IPS-15b (cell line): Measurements from ENCODE around the gene CDH23.

ENCODE experiments used
- H3K27me3 ChIP-seq: one replicate; pipeline ENCODE4 v1.6.1; 2013; ENCODE audit warnings: low read length; ENCODE audit not compliant: control insufficient read depth, insufficient read depth
- H3K36me3 ChIP-seq: one replicate; pipeline ENCODE4 v1.6.1; 2013; ENCODE audit warnings: low read length; ENCODE audit not compliant: control insufficient read depth, insufficient read depth
- H3K4me1 ChIP-seq: one replicate; pipeline ENCODE4 v1.6.1; 2013; ENCODE audit warnings: mild to moderate bottlenecking, low read length; ENCODE audit not compliant: control insufficient read depth, insufficient read depth
- H3K4me3 ChIP-seq: one replicate; pipeline ENCODE4 v1.5.1; 2013; ENCODE audit warnings: low read depth, low read length
- H3K9ac ChIP-seq: one replicate; pipeline ENCODE4 v1.6.1; 2013; ENCODE audit warnings: low read depth, mild to moderate bottlenecking, low read length
- H3K9me3 ChIP-seq: one replicate; pipeline ENCODE4 v1.6.1; 2013; ENCODE audit warnings: mild to moderate bottlenecking, low read length; ENCODE audit not compliant: control insufficient read depth, insufficient read depth

CDH23 gene

DNA sequence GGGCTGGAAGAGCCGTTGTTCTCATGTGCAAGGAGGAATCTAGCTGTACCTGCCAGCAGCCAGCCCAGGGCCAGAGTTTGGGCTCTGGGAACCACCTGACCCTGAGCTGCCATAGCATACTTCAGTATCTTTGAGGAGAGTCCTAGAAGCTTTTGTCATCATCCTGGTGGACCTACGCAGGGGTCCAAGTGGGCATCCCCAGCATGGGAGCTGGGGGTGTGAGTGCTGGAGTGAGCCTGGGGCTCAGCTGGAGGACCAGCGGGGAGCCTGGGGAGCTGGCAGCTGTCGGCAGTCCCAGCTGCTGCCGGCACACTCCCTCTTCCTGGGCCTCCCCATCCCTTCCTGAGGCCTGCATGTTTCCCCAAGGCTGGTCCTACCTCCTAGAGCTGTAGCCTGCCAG lies 290.4 kb downstream of the CDH23 start:
- Histone ChIP-seq H3K4me3 (no peak overlapping the region), H3K36me3 (no peaks in the 10 kb centered on the region), H3K4me1 (peaks cover 3% of the 10 kb centered on the region), H3K9me3 (no peaks in the 10 kb centered on the region), H3K27me3 (no peaks in the 10 kb centered on the region), H3K9ac (no peak overlapping the region)

DNA sequence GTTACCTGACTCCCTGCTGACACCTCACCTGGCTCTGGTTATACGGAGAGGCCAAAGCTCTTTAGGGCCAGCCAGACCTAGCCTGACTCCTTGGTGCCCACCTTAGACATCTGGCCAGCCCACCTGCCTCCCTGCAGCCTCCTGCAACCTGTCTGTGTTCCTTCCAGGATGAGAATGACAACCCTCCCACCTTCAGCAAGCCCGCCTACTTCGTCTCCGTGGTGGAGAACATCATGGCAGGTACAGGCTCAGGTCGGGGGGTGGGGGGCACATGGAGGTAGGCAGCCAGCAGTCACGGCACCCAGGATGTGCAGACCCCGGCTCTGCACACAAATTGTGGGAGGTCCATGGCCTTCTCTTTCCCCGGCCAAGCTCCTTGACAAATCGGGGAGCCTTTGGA lies 290.8 kb downstream of the CDH23 start:
- Histone ChIP-seq H3K9me3 (no peaks in the 10 kb centered on the region), H3K27me3 (no peaks in the 10 kb centered on the region), H3K4me3 (no peak overlapping the region), H3K36me3 (no peaks in the 10 kb centered on the region), H3K4me1 (peaks cover 3% of the 10 kb centered on the region), H3K9ac (no peak overlapping the region)

DNA sequence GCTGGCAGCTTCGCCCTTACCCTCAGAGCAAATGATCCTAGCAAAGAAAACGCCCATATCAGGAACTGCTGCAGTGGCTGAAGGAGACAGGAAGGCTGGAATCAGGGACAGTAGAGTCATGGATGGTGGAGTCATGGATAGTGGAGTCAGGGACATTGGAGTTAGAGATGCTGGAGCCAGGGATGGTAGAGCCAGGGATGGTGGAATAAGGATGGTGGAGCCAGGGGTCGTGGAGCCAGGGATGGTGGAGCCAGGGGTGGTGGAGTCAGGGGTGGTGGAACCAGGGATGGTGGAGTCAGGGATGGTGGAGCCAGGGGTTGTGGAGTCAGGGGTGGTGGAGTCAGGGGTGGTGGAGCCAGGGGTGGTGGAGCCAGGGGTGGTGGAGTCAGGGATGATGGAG lies 291.5 kb downstream of the CDH23 start:
- Histone ChIP-seq H3K4me1 (peaks cover 3% of the 10 kb centered on the region), H3K36me3 (no peaks in the 10 kb centered on the region), H3K9ac (no peak overlapping the region), H3K9me3 (no peaks in the 10 kb centered on the region), H3K27me3 (no peaks in the 10 kb centered on the region), H3K4me3 (no peak overlapping the region)

DNA sequence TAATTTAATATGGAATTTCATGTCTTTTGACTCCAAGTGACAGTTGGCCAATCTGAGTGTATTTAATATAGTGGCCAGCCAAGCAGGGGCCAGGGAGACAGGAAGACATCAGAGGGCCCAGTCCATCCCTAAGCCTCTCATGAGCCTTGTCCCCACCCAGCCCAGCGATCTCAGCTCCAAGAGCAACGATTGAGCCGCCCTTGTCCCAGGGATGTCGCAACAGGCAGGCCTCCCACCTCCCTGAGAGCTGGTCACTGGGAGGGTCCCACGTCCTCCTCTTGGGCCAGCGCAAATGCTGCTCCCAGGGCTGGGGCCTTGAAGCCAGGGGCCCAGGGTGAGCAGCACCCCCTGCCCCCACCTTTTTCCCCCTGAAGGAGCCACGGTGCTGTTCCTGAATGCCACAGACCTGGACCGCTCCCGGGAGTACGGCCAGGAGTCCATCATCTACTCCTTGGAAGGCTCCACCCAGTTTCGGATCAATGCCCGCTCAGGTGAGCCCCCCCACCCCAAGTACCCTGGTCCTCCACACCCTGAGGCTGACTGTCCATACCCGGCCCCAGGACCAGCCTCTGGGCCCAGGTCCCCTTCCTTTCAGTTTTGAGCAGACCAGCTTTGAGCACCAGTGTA lies 293.5 kb downstream of the CDH23 start:
- Histone ChIP-seq H3K27me3 (no peaks in the 10 kb centered on the region), H3K4me3 (no peak overlapping the region), H3K36me3 (no peaks in the 10 kb centered on the region), H3K9me3 (no peaks in the 10 kb centered on the region), H3K4me1 (peaks cover 3% of the 10 kb centered on the region), H3K9ac (no peak overlapping the region)

DNA sequence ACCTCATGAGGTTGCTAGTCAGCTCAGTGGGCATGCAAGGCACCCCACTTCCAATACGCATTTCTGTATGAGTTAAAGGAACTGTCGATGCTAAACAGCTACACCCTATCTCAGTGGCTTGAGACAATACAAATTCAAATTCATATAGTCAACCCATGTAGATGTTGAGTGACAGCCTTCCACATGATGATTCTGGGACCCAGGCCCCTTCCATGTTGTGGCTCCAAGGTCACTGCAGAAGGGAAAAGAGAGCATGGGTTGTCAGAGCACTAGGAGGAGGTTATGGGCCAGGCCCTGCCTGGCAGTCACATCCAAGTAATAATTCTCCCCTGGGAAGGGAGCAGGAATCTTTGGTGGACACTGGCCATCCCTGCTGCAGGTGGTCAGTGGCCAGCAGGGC lies 294.7 kb downstream of the CDH23 start:
- H3K27me3 ChIP-seq: no peaks in the 10 kb centered on the region
- no peaks in the 10 kb centered on the region for H3K9me3 ChIP-seq
- no peak overlapping the region for H3K4me3 ChIP-seq
- no peaks in the 10 kb centered on the region for H3K4me1 ChIP-seq
- no peak overlapping the region for H3K9ac ChIP-seq
- no peaks in the 10 kb centered on the region for H3K36me3 ChIP-seq

DNA sequence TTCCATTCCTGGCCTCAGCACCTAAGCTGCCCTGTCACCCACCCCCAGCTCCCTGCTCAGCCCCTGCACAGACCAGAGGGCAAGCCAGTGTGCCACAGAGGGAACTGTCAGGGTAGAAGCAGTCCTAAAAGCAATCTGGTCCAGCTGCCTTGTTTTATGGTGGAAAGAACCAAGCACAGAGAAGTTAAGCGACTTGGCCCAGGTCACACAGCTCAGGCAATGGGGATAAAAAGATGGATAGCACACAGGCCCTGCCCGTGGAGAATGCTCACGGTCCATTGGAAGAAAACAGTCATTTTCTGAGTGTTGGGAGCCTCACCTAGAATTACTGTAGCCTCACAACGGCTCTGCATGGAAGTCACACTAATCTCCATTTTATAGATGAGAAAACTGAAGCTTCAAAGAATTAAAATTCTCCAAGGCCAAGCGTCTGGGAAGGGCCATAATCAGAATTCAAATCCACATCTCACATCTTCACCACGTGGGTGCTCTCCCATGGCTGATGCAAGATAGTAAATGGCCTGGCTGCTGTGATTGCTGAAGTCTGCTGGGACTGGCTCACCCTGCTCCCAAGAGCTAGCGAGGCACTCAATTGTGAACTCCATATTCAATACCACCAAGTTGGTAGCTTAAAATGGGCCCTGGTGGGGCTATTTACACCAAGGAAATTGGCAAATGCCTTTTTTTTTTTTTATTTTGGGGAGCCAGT lies 296.0 kb downstream of the CDH23 start:
- H3K4me1 ChIP-seq: no peaks in the 10 kb centered on the region

DNA sequence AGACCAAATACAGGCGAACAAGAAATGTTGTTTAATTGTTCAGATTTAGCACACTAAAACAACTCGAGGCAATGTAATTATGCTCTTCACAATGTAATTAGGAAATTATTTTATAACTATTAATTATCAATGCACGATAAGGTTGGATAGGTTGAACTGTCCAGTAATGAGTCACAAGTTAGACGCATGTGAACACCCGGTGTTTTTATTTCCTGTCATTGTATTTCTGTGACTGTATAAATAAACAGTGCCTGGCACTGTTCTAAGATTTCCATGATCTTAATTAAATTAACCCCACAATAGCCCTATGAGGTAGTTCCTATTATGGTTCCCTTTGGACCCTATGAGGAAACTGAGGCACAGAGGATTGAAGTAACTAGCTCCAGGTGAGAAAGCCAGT lies 296.7 kb downstream of the CDH23 start:
- Histone ChIP-seq H3K36me3 (no peaks in the 10 kb centered on the region), H3K4me1 (no peaks in the 10 kb centered on the region), H3K9me3 (no peaks in the 10 kb centered on the region), H3K9ac (no peak overlapping the region), H3K4me3 (no peak overlapping the region), H3K27me3 (no peaks in the 10 kb centered on the region)

More for the DNA sequence above, 296.0 kb downstream of the CDH23 start:
- Histone ChIP-seq H3K27me3 (no peaks in the 10 kb centered on the region), H3K9me3 (no peaks in the 10 kb centered on the region), H3K4me3 (no peak overlapping the region), H3K36me3 (no peaks in the 10 kb centered on the region), H3K9ac (no peak overlapping the region)

DNA sequence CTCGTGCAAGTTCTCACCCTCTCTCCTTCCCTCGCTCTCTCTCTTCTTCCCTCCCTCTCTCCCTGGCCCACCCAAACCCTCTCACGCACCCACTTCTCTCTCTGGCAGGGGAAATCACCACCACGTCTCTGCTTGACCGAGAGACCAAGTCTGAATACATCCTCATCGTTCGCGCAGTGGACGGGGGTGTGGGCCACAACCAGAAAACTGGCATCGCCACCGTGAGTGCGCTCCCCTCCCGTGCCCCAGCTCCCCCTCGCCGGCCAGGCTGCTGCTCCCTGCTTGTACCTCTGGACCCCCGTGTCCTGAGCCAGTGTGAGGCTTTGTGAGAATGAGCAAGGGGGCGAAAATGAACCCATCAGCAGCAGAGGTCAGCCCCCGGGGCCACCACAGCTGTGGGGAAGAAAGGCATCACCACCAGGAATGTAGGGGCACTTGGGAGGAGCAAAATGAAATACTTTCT lies 297.4 kb downstream of the CDH23 start:
- Histone ChIP-seq H3K27me3 (no peaks in the 10 kb centered on the region), H3K4me1 (no peaks in the 10 kb centered on the region), H3K4me3 (no peak overlapping the region), H3K9ac (no peak overlapping the region), H3K9me3 (no peaks in the 10 kb centered on the region), H3K36me3 (no peaks in the 10 kb centered on the region)

DNA sequence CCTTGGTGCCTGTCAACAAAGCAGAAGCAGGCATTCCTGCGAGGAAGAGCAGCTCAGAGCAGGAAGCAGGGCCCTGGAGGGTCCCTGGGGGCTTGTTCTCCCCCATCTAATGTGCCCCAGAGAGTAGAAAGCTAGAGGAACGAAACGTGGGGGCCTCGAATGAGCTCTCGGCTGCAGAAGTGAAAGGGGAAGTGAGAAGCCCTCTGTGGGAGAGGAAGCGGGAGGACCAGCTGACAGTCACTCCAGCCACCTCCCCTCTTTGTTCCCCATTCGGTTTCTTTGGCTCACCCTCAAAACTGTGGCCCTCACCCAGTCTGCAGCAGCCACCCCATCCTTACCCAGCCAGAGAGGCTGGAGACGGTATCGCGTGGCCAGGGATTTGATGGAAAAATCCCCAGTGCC lies 297.8 kb downstream of the CDH23 start:
- Histone ChIP-seq H3K36me3 (no peaks in the 10 kb centered on the region), H3K27me3 (no peaks in the 10 kb centered on the region), H3K4me3 (no peak overlapping the region), H3K9me3 (no peaks in the 10 kb centered on the region), H3K4me1 (no peaks in the 10 kb centered on the region), H3K9ac (no peak overlapping the region)

DNA sequence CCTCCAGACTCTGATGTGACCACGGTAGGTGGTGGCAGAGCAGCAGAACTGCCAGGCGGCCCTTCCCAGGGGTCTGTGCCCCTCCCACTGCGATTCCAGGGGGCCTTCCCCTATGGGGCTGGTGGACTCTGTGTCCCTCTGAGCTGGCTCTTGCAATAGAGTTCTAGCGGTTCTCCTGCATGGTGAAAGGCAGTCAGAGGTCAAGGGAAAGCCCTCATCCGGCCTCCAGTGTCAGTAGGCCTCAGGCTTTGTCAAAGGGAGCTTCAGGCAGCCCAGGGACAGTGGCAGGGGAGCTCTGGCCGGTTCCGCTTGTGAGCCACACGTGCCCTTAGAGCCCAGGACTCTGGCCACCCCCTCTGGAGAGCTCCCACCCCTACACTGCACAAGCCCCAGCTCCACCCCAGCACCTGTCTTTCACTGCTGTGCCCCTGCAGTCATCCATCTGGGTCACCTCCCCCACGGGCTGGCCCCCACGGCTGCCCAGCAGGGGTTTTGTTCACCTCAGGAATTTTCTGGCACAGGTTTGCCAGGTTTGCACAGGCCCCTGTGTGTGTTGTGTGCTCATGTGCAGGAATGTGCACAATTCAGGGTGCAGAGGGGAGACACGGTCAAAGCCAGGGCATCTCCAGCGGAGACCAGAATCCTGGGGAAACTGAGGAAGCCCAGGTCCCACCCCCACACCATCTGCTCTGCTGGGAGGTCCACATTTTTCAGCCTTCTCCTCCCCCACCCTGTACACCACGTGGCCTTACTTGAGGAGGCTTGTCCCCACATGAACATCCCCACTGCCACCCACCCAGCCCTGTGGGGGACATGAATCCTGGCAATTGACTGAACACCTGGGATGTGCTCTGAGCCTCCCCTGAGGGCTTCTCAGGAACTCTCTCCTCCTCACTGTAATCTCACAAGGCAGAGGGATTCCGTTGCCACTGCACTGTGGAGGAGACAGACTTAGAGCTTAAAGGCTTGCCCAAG lies 299.1 kb downstream of the CDH23 start:
- H3K27me3 ChIP-seq: no peaks in the 10 kb centered on the region
- no peak overlapping the region for H3K9ac ChIP-seq
- no peak overlapping the region for H3K4me3 ChIP-seq
- H3K36me3 ChIP-seq: no peaks in the 10 kb centered on the region
- no peaks in the 10 kb centered on the region for H3K4me1 ChIP-seq
- no peaks in the 10 kb centered on the region for H3K9me3 ChIP-seq

DNA sequence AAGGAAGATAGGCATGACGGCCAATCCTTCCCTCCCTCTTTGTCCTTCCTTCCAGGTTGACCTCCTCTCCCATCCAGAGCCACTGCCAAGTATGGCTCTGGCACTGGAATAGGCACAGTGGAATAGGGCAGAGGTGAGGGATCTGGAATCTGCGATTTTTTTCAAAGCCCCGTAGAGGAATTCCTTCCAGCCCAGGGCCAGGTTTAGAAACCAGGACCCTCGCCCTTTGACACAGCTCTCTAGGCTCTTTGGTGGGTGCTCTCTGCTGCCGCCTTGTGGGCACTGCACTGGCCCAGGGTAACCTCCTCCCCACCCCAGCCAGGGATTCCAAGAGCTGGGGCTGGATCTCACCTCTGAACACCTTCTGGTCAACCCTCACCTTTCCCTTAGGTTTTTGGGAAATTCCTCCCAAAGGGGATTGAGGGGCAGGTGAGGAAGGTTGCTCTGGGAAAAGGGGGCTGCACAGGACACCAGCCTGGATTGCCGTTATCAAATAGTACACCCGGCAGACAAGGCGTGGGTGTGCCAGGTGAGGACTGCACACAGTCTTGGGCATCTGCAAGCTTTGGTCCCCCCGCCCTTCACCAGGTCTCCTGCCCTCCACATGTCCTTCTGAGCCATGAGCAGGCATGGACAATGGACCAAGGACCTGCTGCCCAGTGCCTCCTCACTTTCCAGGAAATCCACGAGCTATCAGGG lies 300.1 kb downstream of the CDH23 start:
- Histone ChIP-seq H3K9ac (no peak overlapping the region), H3K4me3 (no peak overlapping the region), H3K9me3 (no peaks in the 10 kb centered on the region), H3K4me1 (no peaks in the 10 kb centered on the region), H3K27me3 (no peaks in the 10 kb centered on the region), H3K36me3 (no peaks in the 10 kb centered on the region)
